Subcutaneous adipose tissue (tissue), 4 donors: ENCODE measurements around the gene CDAN1. TPM values are rescaled to one million over a fixed set of nuclear protein-coding genes. Genes with fewer than 3 reads are reported as not detected.

Experiments
- CTCF ChIP-seq: fragments of 450-650 bp; IDR thresholded peaks from one replicate; pipeline ENCODE4 v1.5.1; 2016; ENCODE audit warnings: low read depth, mild to moderate bottlenecking, control low read depth, antibody characterized with exemption, moderate library complexity
- total RNA-seq, 4 donors: library from RNA; depleted of rRNA; stranded (reverse); fragments of >200 nt; gene quantifications; one replicate each; pipeline ENCODE4 v1.1.0, GENCODE V29; 2016

CDAN1 gene
- total RNA-seq, 4 donors from 2014 or later = 5.2 to 16.0 (median 9.2) TPM

- no peak for TF ChIP-seq CTCF
Observed at GRCh38 chr15:42693942-42694341, 43.0 kb downstream of the CDAN1 start.

GRCh38 chr15:42693496-42693895, 43.4 kb downstream of the CDAN1 start:
- TF ChIP-seq CTCF = no peak

DNA sequence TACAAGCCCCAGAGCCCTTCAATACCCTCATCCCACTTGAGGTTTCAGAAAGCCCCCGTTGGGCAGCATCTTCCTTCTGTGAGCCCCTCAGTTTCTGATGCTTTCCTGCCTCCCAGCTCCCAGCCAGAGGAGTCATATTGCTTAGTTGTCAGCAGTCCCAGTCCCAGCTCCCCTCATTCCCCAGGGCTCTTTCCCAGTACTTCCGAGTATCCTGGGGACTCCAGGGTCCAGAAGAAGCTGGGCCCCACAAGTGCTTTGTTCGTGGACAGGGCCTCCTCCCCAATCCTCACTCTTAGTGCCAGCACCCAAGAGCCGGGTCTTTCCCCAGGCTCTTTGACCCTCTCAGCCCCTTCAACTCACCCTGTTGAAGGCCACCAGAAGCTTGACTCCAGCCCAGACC, 43.9 kb downstream of the CDAN1 start:
- no peak for TF ChIP-seq CTCF

GRCh38 chr15:42692536-42692935, 44.4 kb downstream of the CDAN1 start:
- no peak for TF ChIP-seq CTCF

GRCh38 chr15:42691770-42692169, 45.2 kb downstream of the CDAN1 start:
- TF ChIP-seq CTCF = no peak

- TF ChIP-seq CTCF = no peak
Observed at GRCh38 chr15:42691308-42691707, 45.6 kb downstream of the CDAN1 start.

- TF ChIP-seq CTCF = no peak
Observed at GRCh38 chr15:42688301-42688700, 48.6 kb downstream of the CDAN1 start.

DNA sequence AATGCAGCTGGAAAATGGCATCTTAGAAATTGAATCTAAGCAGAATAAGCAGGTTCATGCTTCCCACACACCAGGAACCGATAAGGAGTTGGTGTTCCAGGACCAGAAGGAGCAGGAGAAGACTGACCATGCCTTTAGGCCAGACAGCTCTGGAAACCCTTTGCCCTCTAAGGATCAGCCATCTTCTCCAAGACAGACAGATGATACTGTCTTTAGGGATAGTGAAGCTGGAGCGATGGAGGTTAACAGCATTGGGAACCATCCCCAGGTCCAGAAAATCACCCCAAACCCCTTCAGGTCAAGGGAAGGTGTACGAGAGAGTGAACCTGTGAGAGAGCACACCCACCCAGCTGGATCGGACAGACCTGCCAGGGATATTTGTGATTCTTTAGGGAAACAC, 49.2 kb downstream of the CDAN1 start:
- no peak for TF ChIP-seq CTCF
